NCI-H524 treated with DMSO at 0.1 percent for 48 hours (cell line): ENCODE results near the gene BDKRB1.
A peak's percentile ranks its signal among the peaks of the same experiment; 100 is the strongest.

ENCODE experiments used
- DNase-seq: peaks from one replicate; lab custom pipeline; 2025; lab: John Stamatoyannopoulos, UW

The BDKRB1 gene

GRCh38 chr14:96261772-96262655 lies 6.0 kb downstream of the BDKRB1 start:
- DNase-seq, result no peak

GRCh38 chr14:96263347-96264199 lies 7.6 kb downstream of the BDKRB1 start:
- DNase-seq, result peak; percentile 61

DNA sequence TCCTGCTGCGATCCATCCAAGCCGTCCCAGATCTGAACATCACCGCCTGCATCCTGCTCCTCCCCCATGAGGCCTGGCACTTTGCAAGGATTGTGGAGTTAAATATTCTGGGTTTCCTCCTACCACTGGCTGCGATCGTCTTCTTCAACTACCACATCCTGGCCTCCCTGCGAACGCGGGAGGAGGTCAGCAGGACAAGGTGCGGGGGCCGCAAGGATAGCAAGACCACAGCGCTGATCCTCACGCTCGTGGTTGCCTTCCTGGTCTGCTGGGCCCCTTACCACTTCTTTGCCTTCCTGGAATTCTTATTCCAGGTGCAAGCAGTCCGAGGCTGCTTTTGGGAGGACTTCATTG lies 8.2 kb downstream of the BDKRB1 start:
- no peak for DNase-seq

DNA sequence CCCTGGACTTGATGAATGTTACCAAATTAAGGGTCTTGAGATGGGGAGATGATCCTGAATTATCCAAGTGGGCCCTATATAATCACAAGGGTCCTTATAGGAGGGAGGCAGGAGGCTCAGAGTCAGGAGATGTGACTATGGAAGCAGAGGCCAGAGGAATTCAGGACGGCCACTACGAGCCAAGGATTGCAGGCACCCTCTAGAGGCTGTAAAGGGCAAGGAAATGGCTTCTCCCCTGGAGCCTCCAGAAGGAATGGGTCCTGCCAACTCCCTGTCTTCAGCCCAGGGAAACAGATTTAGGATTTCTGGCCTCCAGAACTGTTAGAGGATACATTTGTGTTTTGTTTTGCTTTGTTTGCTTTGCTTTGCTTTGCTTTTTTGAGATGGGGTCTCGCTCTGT lies 8.8 kb downstream of the BDKRB1 start:
- DNase-seq, result peak; percentile 35

DNA sequence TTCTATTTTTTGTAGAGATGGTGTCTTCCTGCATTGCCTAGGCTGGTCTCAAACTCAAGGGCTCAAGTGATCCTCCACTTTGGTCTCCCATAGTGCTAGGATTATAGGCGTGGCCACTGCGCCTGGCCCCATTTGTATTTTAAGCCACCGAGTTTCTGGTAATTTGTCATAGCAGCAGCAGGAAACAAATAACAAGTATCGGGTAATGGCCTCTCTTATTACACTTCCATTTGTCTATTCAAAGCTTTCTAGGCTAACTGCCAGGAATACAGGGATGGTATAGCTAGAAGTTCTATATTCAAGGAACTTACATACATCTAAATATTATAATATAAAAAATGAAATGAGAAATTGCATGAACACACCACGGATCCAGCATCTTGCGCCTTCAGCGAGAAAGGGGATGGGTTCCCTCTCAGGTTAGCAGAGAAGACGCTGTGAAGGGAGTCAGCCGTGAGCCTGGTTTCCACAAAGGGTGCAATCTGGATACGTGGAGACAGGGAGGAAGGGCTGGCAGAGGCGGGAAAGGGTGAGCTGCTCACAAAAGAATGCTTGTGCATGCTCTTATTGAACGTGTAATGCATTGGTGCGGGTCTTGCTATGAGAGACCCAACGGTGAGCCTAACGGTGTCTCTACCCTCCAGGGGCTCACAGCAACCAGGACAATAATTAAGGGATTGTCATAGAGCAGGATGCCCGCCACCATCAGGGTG lies 9.5 kb downstream of the BDKRB1 start:
- no peak for DNase-seq

DNA sequence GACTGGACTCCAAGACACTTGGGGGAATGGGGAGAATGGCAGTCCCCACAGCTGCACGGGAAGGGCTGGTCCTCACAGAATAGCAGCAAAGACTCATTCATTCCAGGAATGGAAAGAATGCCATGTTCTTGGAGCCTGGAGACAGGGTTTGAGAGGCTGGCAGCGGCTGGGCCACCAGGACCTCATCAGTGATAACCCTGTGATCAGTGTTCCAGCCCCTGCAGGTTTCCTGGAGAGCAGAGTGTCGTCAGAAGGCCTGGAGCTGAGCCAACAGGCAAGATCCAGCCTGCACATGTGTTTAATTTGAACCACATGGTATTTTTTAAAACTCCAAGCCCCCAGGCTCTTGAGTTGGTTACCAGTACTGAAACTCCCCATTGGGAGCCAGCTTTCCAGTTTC lies 11.3 kb downstream of the BDKRB1 start:
- DNase-seq, result no peak

DNA sequence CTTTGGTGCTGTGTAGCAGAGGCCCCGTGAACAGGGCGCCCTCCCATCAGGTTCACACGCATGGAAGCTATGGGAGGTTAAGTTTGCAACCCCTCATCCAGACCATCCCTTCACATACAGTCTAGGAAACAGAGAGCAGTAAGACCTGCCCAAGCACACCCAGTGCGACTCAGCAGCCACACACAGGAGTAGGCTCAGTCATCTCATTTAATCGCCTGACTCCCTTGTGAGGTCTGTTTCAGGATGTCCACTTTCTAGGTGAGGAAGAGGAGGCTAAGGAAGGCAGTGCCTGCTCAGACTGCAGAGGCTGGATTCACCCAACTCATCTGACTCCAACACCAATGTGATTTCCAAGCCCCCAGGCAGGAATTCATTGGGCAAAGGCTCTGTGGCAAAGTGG lies 11.9 kb downstream of the BDKRB1 start:
- no peak for DNase-seq

- DNase-seq, result no peak
Measured at GRCh38 chr14:96268431-96269358, 12.7 kb downstream of the BDKRB1 start.

GRCh38 chr14:96269359-96269710 lies 13.3 kb downstream of the BDKRB1 start:
- no peak for DNase-seq

GRCh38 chr14:96270565-96271420 lies 14.8 kb downstream of the BDKRB1 start:
- no peak for DNase-seq

GRCh38 chr14:96271421-96271762 lies 15.4 kb downstream of the BDKRB1 start:
- DNase-seq, result no peak

- no peak for DNase-seq
Measured at GRCh38 chr14:96272777-96273473, 16.9 kb downstream of the BDKRB1 start.

GRCh38 chr14:96273629-96274028 lies 17.6 kb downstream of the BDKRB1 start:
- no peak for DNase-seq

DNA sequence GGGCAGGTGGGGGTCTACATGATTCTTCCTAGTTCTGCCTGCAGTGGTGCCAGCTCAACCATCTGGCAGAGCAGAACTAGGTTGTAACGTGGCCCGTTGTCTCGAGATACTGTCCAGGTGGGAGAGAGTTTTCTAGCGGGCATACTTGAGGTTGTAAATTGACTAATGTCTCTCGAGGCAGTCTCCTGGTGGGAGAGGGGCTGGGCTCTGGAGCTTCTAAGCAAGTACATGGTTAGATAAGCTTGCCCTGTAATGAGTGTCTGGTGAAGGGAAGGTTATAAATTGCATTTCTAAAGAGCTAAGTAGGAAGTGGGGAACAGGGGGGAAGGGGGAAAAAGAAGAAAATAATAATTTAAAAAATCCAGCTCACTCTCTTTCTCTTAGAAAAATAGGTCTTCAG lies 18.1 kb downstream of the BDKRB1 start:
- DNase-seq, result peak; percentile 42

DNA sequence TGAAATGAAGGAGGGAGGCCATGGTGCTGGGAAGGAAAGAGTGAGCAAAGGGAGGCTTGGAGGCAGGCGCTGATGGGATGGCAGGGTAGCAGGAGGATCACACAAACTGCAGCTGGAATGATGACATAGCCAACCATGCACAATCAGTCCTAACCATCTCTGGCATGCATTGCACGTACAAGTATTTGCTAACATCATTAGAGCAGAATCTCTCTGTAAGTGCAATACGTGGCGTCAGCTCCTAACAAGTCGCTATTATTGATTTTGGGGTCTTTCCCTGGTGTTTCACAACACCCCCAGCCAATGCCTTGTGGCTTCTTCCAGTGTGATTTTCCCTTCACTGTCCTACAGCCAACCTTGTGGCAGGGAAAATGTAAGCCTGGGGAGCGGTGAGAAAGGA lies 18.5 kb downstream of the BDKRB1 start:
- DNase-seq, result no peak

DNA sequence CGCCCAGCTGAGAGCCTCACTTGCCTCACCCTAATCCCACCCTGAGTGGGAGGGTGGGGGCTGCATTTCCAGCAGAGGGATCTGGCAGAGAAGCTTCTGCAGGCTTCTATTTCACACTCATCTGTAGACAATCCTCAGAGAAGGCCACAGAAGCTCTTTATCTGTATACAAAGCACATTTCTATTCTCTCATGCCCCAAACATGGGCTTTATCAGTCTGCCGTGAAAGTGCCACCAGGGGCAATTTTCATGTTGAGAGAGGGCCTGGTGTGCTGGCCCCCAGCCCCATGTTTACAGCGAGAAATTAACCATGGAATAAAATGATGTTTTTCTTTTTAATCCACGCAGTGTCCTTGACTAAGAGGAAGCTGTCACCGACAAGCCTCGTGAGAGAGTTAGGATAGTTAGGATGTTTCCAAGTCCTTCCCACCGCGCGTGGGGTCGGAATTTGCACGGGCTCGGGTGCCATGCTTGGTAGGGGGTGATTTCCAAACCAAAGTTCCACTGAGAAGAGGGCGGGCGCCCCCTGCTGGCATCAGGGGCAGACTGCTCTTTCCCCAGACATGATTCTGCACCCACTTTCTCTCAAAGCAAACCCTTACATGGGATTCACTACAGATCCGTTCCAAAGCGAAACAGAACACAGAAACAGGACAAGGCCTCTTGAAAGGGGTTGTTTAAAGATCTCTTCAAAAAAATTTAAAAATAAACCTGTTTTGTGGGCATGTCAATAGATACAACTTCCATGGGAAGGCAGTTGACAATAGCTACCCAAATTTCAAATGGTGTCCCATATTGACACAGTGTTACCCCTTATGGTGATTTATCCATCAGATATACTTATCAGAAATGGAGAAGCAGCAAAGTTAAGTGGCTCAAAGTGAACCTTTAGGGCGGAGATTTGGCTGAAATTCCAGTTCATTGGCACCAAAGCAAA lies 19.4 kb downstream of the BDKRB1 start:
- DNase-seq, result peak; percentile 38

DNA sequence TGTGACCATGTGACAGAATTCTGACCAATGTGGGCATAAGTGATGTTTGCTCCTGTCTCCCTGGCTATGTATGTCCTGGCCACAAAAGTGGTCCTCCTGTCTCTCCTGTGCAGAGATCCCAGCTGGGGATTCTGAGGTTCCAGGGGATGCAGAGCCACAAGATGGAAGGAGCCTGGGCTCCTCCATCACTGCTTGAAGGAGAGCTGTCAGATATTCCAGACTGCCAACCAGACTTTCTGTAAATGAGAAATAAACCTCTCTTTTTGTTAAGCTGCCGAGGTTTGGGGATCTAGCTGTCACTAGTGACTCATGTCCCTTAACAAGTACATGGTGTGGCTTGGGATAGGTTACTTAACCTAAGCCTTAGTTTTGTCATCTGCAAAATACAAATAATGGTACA lies 21.9 kb downstream of the BDKRB1 start:
- no peak for DNase-seq

GRCh38 chr14:96279564-96279963 lies 23.6 kb downstream of the BDKRB1 start:
- DNase-seq, result no peak

GRCh38 chr14:96280104-96280503 lies 24.1 kb downstream of the BDKRB1 start:
- DNase-seq, result no peak
